ENCODE data around the gene GIGYF2.
"Not testable (repeated sequence)": the region's sequence is repeated elsewhere in the genome, so short reads cannot be mapped to it uniquely, and the experiment has no call there.

Gene GIGYF2

GRCh38 chr2:232680006-232680405, 17.1 kb upstream of the GIGYF2 start:
- TF ChIP-seq GLIS3 (CRISPR knock-in tag; IDR thresholded peaks at IDR 0.05) (no peak), ZC3H10 (CRISPR knock-in tag; IDR thresholded peaks at IDR 0.05) (no peak), CREB5 (CRISPR knock-in tag; IDR thresholded peaks at IDR 0.05; ENCODE audit: low read depth) (no peak), ZFP30 (CRISPR knock-in tag; IDR thresholded peaks at IDR 0.05) (no peak), ZFP3 (CRISPR knock-in tag; IDR thresholded peaks at IDR 0.05) (no peak), SNAI2 (CRISPR knock-in tag; IDR thresholded peaks at IDR 0.05) (no peak), ZNF8 (CRISPR knock-in tag; IDR thresholded peaks at IDR 0.05) (no peak)
- ATAC-seq = no peak

DNA sequence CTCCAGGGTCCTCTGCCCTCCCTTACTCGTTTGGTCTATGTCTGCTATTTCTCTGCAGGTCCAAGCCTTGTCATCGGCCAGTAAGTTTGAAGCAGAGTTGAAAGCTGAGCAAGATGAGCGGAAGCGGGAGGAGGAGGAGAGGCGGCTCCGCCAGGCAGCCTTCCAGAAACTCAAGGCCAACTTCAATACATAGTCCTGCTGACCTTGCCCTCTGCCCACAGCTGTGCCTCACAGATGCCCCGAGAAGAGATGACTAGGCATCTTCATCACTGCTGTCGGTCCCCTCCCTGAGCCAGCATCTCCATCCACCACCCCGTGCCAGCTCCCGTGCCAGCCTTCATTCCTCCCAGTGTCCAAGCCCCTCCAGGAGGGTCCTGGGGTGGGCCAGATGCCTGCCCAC, 15.6 kb upstream of the GIGYF2 start:
- no peak for TF ChIP-seq ZNF8 (CRISPR knock-in tag; IDR thresholded peaks at IDR 0.05)
- TF ChIP-seq GLIS3 (CRISPR knock-in tag; IDR thresholded peaks at IDR 0.05) = no peak
- TF ChIP-seq ISL1 (CRISPR knock-in tag; IDR thresholded peaks at IDR 0.05) = no peak
- TF ChIP-seq ZFP30 (CRISPR knock-in tag; IDR thresholded peaks at IDR 0.05) = no peak
- no peak for TF ChIP-seq ESRRG (CRISPR knock-in tag; IDR thresholded peaks at IDR 0.05)
- TF ChIP-seq CSDC2 (CRISPR knock-in tag; IDR thresholded peaks at IDR 0.05) = no peak
- no peak for TF ChIP-seq ZNF565 (CRISPR knock-in tag; conservative IDR thresholded peaks at IDR 0.05; ENCODE audit: low read depth)
- TF ChIP-seq RARB (CRISPR knock-in tag; IDR thresholded peaks at IDR 0.05) = no peak
- TF ChIP-seq PATZ1 (CRISPR knock-in tag; IDR thresholded peaks at IDR 0.05; ENCODE audit: borderline replicate concordance) = no peak
- no peak for TF ChIP-seq PPARA (CRISPR knock-in tag; IDR thresholded peaks at IDR 0.05; ENCODE audit: borderline replicate concordance)
- TF ChIP-seq ZNF70 (CRISPR knock-in tag; IDR thresholded peaks at IDR 0.05) = no peak
- TF ChIP-seq BACH2 (CRISPR knock-in tag; IDR thresholded peaks at IDR 0.05; ENCODE audit: borderline replicate concordance) = no peak
- TF ChIP-seq OSR1 (CRISPR knock-in tag; IDR thresholded peaks at IDR 0.05) = no peak
- TF ChIP-seq, protein P1, sequence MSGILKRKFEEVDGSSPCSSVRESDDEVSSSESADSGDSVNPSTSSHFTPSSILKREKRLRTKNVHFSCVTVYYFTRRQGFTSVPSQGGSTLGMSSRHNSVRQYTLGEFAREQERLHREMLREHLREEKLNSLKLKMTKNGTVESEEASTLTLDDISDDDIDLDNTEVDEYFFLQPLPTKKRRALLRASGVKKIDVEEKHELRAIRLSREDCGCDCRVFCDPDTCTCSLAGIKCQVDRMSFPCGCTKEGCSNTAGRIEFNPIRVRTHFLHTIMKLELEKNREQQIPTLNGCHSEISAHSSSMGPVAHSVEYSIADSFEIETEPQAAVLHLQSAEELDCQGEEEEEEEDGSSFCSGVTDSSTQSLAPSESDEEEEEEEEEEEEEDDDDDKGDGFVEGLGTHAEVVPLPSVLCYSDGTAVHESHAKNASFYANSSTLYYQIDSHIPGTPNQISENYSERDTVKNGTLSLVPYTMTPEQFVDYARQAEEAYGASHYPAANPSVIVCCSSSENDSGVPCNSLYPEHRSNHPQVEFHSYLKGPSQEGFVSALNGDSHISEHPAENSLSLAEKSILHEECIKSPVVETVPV (CRISPR knock-in tag; IDR thresholded peaks at IDR 0.05) = no peak
- no peak for TF ChIP-seq ARNTL (CRISPR knock-in tag; IDR thresholded peaks at IDR 0.05; ENCODE audit: borderline replicate concordance, low read depth)
- TF ChIP-seq TOX (CRISPR knock-in tag; IDR thresholded peaks at IDR 0.05; ENCODE audit: borderline replicate concordance) = no peak
- TF ChIP-seq TCF4 (CRISPR knock-in tag; IDR thresholded peaks at IDR 0.05; ENCODE audit: borderline replicate concordance) = no peak
- ATAC-seq = no peak

GRCh38 chr2:232683368-232683767, 13.8 kb upstream of the GIGYF2 start:
- TF ChIP-seq GLIS3 (CRISPR knock-in tag; IDR thresholded peaks at IDR 0.05) (no peak), CREB5 (CRISPR knock-in tag; IDR thresholded peaks at IDR 0.05; ENCODE audit: low read depth) (no peak), SNAI2 (CRISPR knock-in tag; IDR thresholded peaks at IDR 0.05) (no peak), ZFP3 (CRISPR knock-in tag; IDR thresholded peaks at IDR 0.05) (no peak), ZNF70 (CRISPR knock-in tag; IDR thresholded peaks at IDR 0.05) (no peak), OSR1 (CRISPR knock-in tag; IDR thresholded peaks at IDR 0.05) (no peak), CSDC2 (CRISPR knock-in tag; IDR thresholded peaks at IDR 0.05) (no peak), TOX (CRISPR knock-in tag; IDR thresholded peaks at IDR 0.05; ENCODE audit: borderline replicate concordance) (no peak), TCF4 (CRISPR knock-in tag; IDR thresholded peaks at IDR 0.05; ENCODE audit: borderline replicate concordance) (no peak), ZNF565 (CRISPR knock-in tag; conservative IDR thresholded peaks at IDR 0.05; ENCODE audit: low read depth) (no peak), ZFP30 (CRISPR knock-in tag; IDR thresholded peaks at IDR 0.05) (no peak), BACH2 (CRISPR knock-in tag; IDR thresholded peaks at IDR 0.05; ENCODE audit: borderline replicate concordance) (no peak)
- TF ChIP-seq, protein P2, sequence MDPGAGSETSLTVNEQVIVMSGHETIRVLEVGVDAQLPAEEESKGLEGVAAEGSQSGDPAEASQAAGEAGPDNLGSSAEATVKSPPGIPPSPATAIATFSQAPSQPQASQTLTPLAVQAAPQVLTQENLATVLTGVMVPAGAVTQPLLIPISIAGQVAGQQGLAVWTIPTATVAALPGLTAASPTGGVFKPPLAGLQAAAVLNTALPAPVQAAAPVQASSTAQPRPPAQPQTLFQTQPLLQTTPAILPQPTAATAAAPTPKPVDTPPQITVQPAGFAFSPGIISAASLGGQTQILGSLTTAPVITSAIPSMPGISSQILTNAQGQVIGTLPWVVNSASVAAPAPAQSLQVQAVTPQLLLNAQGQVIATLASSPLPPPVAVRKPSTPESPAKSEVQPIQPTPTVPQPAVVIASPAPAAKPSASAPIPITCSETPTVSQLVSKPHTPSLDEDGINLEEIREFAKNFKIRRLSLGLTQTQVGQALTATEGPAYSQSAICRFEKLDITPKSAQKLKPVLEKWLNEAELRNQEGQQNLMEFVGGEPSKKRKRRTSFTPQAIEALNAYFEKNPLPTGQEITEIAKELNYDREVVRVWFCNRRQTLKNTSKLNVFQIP (CRISPR knock-in tag; IDR thresholded peaks at IDR 0.05; ENCODE audit: borderline replicate concordance, low read depth) = no peak
- TF ChIP-seq, protein P3, sequence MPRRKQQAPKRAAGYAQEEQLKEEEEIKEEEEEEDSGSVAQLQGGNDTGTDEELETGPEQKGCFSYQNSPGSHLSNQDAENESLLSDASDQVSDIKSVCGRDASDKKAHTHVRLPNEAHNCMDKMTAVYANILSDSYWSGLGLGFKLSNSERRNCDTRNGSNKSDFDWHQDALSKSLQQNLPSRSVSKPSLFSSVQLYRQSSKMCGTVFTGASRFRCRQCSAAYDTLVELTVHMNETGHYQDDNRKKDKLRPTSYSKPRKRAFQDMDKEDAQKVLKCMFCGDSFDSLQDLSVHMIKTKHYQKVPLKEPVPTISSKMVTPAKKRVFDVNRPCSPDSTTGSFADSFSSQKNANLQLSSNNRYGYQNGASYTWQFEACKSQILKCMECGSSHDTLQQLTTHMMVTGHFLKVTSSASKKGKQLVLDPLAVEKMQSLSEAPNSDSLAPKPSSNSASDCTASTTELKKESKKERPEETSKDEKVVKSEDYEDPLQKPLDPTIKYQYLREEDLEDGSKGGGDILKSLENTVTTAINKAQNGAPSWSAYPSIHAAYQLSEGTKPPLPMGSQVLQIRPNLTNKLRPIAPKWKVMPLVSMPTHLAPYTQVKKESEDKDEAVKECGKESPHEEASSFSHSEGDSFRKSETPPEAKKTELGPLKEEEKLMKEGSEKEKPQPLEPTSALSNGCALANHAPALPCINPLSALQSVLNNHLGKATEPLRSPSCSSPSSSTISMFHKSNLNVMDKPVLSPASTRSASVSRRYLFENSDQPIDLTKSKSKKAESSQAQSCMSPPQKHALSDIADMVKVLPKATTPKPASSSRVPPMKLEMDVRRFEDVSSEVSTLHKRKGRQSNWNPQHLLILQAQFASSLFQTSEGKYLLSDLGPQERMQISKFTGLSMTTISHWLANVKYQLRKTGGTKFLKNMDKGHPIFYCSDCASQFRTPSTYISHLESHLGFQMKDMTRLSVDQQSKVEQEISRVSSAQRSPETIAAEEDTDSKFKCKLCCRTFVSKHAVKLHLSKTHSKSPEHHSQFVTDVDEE (CRISPR knock-in tag; IDR thresholded peaks at IDR 0.05) = no peak
- TF ChIP-seq, protein P1 (CRISPR knock-in tag; IDR thresholded peaks at IDR 0.05) = no peak
- peak; percentile 37; the same call in 1 of the 3 replicates for ATAC-seq

- ATAC-seq = not testable (repeated sequence)
Measured at GRCh38 chr2:232685391-232685790, 11.7 kb upstream of the GIGYF2 start.

Measured in SK-N-SH treated with all-trans-retinoic acid at 6 μM for 48 hours (cell line).